IMR-90 (cell line): ENCODE results near the gene CPT1A.

Source experiments
- CEBPB ChIP-seq: IDR thresholded peaks from 2 replicates; pipeline ENCODE4 v1.6.1; 2012; ENCODE audit warnings: low read depth, low read length, improper control_type of control experiment
- MAFK ChIP-seq: IDR thresholded peaks from 2 replicates; pipeline ENCODE4 v1.6.1; 2012; ENCODE audit warnings: low read depth, low read length, improper control_type of control experiment
- MXI1 ChIP-seq: IDR thresholded peaks from 2 replicates; pipeline ENCODE4 v1.6.1; 2012; ENCODE audit warnings: low read depth, mild to moderate bottlenecking, low read length, moderate library complexity, borderline replicate concordance
- POLR2A ChIP-seq: IDR thresholded peaks from 2 replicates; pipeline ENCODE4 v1.6.1; 2012; ENCODE audit warnings: mild to moderate bottlenecking, low read depth, low read length
- RAD21 ChIP-seq: IDR thresholded peaks from 2 replicates; pipeline ENCODE4 v1.6.1; 2012; ENCODE audit warnings: low read length, improper control_type of control experiment
- USF2 ChIP-seq: fragments of 150-350 bp; IDR thresholded peaks from 2 replicates; pipeline ENCODE4 v1.6.1; 2017; ENCODE audit warnings: mild to moderate bottlenecking, antibody characterized with exemption, low read length, low read depth
- TF ChIP-seq, protein P1 (sequence below): conservative IDR thresholded peaks from 2 replicates; pipeline ENCODE4 v1.5.1; 2012; ENCODE audit warnings: mild to moderate bottlenecking, low read depth, low read length, improper control_type of control experiment
- TF ChIP-seq, protein P2 (sequence below): fragments of 150-350 bp; IDR thresholded peaks from 2 replicates; pipeline ENCODE4 v1.6.1; 2016; ENCODE audit warnings: low read depth, mild to moderate bottlenecking, low read length, moderate library complexity, borderline replicate concordance

GRCh38 chr11:68759991-68760390 lies 81.7 kb downstream of the CPT1A start:
- no peak for TF ChIP-seq MAFK
- TF ChIP-seq, protein P1, sequence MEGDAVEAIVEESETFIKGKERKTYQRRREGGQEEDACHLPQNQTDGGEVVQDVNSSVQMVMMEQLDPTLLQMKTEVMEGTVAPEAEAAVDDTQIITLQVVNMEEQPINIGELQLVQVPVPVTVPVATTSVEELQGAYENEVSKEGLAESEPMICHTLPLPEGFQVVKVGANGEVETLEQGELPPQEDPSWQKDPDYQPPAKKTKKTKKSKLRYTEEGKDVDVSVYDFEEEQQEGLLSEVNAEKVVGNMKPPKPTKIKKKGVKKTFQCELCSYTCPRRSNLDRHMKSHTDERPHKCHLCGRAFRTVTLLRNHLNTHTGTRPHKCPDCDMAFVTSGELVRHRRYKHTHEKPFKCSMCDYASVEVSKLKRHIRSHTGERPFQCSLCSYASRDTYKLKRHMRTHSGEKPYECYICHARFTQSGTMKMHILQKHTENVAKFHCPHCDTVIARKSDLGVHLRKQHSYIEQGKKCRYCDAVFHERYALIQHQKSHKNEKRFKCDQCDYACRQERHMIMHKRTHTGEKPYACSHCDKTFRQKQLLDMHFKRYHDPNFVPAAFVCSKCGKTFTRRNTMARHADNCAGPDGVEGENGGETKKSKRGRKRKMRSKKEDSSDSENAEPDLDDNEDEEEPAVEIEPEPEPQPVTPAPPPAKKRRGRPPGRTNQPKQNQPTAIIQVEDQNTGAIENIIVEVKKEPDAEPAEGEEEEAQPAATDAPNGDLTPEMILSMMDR: no peak
- no peak for TF ChIP-seq MXI1
- TF ChIP-seq USF2: no peak
- TF ChIP-seq POLR2A: no peak
- TF ChIP-seq, protein P2, sequence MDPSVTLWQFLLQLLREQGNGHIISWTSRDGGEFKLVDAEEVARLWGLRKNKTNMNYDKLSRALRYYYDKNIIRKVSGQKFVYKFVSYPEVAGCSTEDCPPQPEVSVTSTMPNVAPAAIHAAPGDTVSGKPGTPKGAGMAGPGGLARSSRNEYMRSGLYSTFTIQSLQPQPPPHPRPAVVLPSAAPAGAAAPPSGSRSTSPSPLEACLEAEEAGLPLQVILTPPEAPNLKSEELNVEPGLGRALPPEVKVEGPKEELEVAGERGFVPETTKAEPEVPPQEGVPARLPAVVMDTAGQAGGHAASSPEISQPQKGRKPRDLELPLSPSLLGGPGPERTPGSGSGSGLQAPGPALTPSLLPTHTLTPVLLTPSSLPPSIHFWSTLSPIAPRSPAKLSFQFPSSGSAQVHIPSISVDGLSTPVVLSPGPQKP: no peak
- no peak for TF ChIP-seq RAD21
- no peak for TF ChIP-seq CEBPB
